Stimulated activated CD8-positive, alpha-beta memory T cell treated with anti-CD3 and anti-CD28 coated beads, Interleukin-4, amount 100 ng/mL, for 48 hours (primary cell): Measurements from ENCODE around the gene MAPKAPK2.

Experiments
- DNase-seq: peaks from one replicate; pipeline ENCODE4 v3.0.0-alpha.2; 2020

MAPKAPK2 gene

GRCh38 chr1:206685334-206685768 is 646 bp downstream of the MAPKAPK2 start:
- DNase-seq: peak; percentile 69

- DNase-seq: peak; percentile 62
Observed at GRCh38 chr1:206685769-206686477, 1.2 kb downstream of the MAPKAPK2 start.

GRCh38 chr1:206686478-206687249 is 2.0 kb downstream of the MAPKAPK2 start:
- peak; percentile 42 for DNase-seq

- DNase-seq: no peak
Observed at GRCh38 chr1:206687251-206687914, 2.7 kb downstream of the MAPKAPK2 start.

- no peak for DNase-seq
Observed at GRCh38 chr1:206687915-206688442, 3.3 kb downstream of the MAPKAPK2 start.

- DNase-seq: no peak
Observed at GRCh38 chr1:206690516-206690915, 5.8 kb downstream of the MAPKAPK2 start.

- no peak for DNase-seq
Observed at GRCh38 chr1:206691604-206692003, 6.9 kb downstream of the MAPKAPK2 start.

GRCh38 chr1:206693029-206693428 is 8.3 kb downstream of the MAPKAPK2 start:
- DNase-seq: no peak

- no peak for DNase-seq
Observed at GRCh38 chr1:206693592-206693991, 8.9 kb downstream of the MAPKAPK2 start.

- no peak for DNase-seq
Observed at GRCh38 chr1:206694171-206695124, 9.7 kb downstream of the MAPKAPK2 start.

GRCh38 chr1:206695733-206696132 is 11.0 kb downstream of the MAPKAPK2 start:
- no peak for DNase-seq

GRCh38 chr1:206696812-206697585 is 12.3 kb downstream of the MAPKAPK2 start:
- no peak for DNase-seq

- no peak for DNase-seq
Observed at GRCh38 chr1:206698011-206698410, 13.3 kb downstream of the MAPKAPK2 start.

- DNase-seq: no peak
Observed at GRCh38 chr1:206699000-206699586, 14.4 kb downstream of the MAPKAPK2 start.

GRCh38 chr1:206699626-206700025 is 14.9 kb downstream of the MAPKAPK2 start:
- no peak for DNase-seq

- no peak for DNase-seq
Observed at GRCh38 chr1:206700445-206701036, 15.8 kb downstream of the MAPKAPK2 start.

GRCh38 chr1:206702260-206702659 is 17.6 kb downstream of the MAPKAPK2 start:
- no peak for DNase-seq

- no peak for DNase-seq
Observed at GRCh38 chr1:206702803-206703202, 18.1 kb downstream of the MAPKAPK2 start.

GRCh38 chr1:206703661-206704060 is 19.0 kb downstream of the MAPKAPK2 start:
- DNase-seq: peak; percentile 66

GRCh38 chr1:206704226-206704625 is 19.5 kb downstream of the MAPKAPK2 start:
- DNase-seq: no peak

GRCh38 chr1:206705191-206705590 is 20.5 kb downstream of the MAPKAPK2 start:
- no peak for DNase-seq
